GM12865 (cell line): ENCODE data around the gene MAP3K12.

Experiments used
- DNase-seq: peaks from one replicate; pipeline ENCODE4 v3.0.0; 2010; ENCODE audit warnings: low read depth
- H3K4me3 ChIP-seq: 2 replicates; pipeline ENCODE4 v1.5.1; 2011; ENCODE audit warnings: mild to moderate bottlenecking, low read depth, low read length, control low read depth
- TF ChIP-seq, protein P1 (sequence below): IDR thresholded peaks from 2 replicates; pipeline ENCODE4 v1.5.1; 2011; ENCODE audit warnings: low read length, control low read depth, low read depth, inconsistent platforms; ENCODE audit not compliant: insufficient read depth; ENCODE audit errors: missing control alignments

MAP3K12 gene

DNA sequence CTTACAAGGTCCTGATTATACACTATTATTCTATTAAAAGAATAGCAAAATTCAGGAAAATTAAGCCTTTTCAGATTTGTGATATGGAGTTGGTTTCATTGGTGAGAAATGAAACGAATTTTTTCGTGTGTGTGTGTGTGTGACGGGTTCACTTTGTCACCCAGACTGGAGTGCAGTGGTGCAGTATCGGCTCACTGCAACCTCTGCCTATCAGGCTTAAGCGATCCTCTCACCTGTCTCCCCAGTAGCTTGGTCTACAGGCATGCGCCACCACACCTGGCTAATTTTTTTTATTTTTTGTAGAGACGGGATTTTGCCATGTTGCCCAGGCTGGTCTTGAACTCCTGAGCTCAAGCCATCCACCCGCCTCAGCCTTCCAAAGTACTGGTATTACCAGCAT is 37.7 kb downstream of the MAP3K12 start:
- no peak for DNase-seq
- TF ChIP-seq, protein P1, sequence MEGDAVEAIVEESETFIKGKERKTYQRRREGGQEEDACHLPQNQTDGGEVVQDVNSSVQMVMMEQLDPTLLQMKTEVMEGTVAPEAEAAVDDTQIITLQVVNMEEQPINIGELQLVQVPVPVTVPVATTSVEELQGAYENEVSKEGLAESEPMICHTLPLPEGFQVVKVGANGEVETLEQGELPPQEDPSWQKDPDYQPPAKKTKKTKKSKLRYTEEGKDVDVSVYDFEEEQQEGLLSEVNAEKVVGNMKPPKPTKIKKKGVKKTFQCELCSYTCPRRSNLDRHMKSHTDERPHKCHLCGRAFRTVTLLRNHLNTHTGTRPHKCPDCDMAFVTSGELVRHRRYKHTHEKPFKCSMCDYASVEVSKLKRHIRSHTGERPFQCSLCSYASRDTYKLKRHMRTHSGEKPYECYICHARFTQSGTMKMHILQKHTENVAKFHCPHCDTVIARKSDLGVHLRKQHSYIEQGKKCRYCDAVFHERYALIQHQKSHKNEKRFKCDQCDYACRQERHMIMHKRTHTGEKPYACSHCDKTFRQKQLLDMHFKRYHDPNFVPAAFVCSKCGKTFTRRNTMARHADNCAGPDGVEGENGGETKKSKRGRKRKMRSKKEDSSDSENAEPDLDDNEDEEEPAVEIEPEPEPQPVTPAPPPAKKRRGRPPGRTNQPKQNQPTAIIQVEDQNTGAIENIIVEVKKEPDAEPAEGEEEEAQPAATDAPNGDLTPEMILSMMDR, result no peak
- no peak overlapping the region for H3K4me3 ChIP-seq

DNA sequence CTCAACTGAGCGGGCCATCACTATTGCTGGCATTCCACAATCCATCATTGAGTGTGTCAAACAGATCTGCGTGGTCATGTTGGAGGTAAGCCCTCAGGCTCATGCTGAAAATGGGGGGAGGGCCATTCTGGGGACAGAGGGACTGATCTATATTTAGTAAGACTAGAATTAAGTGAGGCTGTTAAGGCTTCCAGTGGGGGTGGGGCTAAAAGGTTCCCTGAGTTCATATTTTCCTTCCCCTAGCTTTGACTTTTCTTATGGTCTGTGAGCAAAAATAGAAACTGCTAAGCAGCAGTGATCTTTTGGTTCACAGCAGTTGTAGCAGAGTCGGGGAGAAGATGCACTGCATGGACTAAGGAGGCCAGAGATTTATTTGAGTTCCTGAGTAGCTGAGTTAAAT is 38.2 kb downstream of the MAP3K12 start:
- DNase-seq, result no peak
- TF ChIP-seq, protein P1, result no peak
- H3K4me3 ChIP-seq, result no peak overlapping the region

DNA sequence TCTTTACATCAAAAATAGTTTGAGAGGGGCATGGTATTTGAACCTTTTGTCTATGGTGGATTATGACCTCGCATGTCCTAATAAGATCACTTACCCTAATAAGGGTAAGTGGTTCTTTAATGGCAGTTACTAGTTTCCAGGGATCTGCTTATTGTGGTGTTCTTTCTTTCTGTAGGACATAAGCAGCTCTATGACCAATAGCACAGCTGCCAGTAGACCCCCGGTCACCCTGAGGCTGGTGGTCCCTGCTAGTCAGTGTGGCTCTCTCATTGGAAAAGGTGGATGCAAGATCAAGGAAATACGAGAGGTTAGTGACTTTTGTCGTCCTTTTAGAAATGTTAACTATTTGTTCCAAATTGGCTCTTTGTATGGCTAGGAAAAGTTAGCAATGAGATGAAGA is 40.2 kb downstream of the MAP3K12 start:
- no peak overlapping the region for H3K4me3 ChIP-seq
- TF ChIP-seq, protein P1, result no peak
- DNase-seq, result no peak

DNA sequence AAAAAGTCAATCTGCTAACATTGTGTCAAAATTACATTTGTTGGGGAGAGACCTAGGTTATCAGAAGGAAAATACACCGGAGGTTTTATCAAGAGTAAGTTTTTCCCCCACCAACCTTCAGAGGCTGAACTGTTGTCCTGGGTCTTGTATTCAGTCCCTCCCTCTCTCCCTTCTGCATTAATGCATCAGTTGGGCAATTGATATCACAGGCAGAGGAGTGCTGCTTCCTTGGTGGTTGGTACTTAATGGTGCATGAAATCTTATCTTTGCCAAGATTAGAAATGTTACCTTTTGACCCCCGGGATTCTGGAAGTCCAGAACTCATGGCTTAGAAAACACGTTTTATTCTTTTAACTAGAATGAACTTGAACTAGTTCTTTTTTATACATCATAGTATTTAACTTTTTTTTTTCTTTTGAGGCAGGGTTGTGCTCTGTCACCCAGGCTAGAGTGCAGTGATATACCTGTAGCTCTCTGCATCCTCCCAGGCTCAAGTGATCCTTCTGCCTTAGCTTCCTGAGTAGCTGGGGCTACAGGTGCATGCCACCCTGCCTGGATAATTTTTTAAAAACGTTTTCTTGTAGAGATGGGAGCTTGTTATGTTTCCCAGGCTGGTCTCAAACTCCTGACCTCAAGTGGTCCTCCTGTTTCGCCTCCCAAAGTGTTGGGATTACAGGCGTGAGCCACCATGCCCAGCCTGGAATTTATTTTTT is 42.4 kb downstream of the MAP3K12 start:
- no peak for DNase-seq
- H3K4me3 ChIP-seq, result no peak overlapping the region
- TF ChIP-seq, protein P1, result no peak

DNA sequence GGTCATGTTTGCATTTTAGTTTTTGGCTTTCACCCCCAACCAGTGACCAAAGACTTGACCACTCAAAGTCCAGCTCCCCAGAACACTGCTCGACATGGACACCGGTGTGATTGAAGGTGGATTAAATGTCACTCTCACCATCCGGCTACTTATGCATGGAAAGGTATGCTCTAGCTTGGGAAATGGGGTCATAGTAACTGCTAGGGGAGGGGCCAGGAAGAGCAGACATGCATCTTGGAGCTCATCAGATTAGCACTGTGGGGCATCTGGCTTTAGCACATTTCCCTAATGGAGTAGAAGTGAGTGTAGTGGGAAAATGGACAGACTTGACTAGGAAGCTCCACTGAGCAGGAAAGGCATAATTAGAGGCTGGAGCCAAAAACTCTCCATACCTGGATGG is 44.6 kb downstream of the MAP3K12 start:
- DNase-seq, result no peak
- H3K4me3 ChIP-seq, result no peak overlapping the region
- TF ChIP-seq, protein P1, result no peak

DNA sequence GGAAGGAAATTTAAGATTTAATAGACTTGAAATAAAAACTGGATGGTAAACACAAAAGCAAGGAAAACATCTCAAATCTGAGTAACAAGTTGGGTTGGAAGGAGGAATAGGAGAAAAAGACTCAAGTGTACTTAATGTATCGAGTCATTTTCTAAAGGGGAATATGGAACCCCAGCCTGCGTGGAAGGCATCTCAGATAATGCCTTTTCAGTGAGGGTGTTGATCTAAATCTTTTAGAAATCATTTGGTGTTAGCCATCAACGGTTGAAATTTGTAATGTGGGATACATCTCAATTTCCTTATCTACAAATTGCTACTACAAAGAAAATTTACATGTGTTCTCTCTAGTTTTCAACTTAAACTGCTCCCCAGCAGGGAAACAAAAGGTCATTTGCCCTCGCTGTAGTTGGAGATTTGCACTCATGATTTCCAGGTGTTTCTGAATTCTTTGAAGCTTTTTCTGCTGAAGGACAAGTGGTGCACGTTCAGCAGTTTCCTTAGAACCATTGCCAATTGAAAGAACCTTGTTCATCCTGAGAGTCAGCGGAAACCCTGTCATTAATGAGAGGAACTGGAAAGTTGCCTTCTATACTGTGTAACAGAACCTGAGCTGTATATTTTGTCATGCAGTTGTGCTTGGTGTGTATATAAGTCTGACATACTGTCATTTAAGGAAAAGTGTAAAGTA is 45.2 kb downstream of the MAP3K12 start:
- DNase-seq, result no peak
- TF ChIP-seq, protein P1, result no peak
- H3K4me3 ChIP-seq, result peak overlapping the region; percentile 99
